Measurements from ENCODE around the gene IMPDH1. TPM values are rescaled to one million over a fixed set of nuclear protein-coding genes. Genes with fewer than 3 reads are reported as not detected.
A peak's percentile ranks its signal among the peaks of the same experiment; 100 is the strongest.

The IMPDH1 gene
- total and polyA plus RNA-seq, 7 donors, result 16.6 to 39.7 (median 26.0) TPM

GRCh38 chr7:128455543-128456254, 45.9 kb upstream of the IMPDH1 start, which contains the start of gene HILPDA:
HILPDA (plus strand) TSS chr7:128455878; CDS start chr7:128457269, 1,391 bp downstream.
- H3K36me3 ChIP-seq, result no peaks in the 10 kb centered on the region
- TF ChIP-seq CTCF (IDR thresholded peaks at IDR 0.05), result no peak
- peak; percentile 81 to 92 (median 91) for TF ChIP-seq POLR2AphosphoS5 (IDR thresholded peaks at IDR 0.05)
- TF ChIP-seq POLR2A (IDR thresholded peaks at IDR 0.05), result peak; percentile 59 to 73
- peak in 3 of 4 donors; percentile 7 to 80 (median 13) for TF ChIP-seq EP300 (IDR thresholded peaks at IDR 0.05)
- peaks cover 0 to 45% (median 39%) of the 10 kb centered on the region in 4 donors for H3K4me1 ChIP-seq
- H3K4me3 ChIP-seq, result peak within 1 kb of the TSS; percentile 64 to 92 (median 83)
- WGBS, 2 donors, result 0% methylated on average over 64 of the region's 64 CpGs
- DNase-seq, result peak; percentile 97
- no peaks in the 10 kb centered on the region for H3K9me3 ChIP-seq
- no peaks in the 10 kb centered on the region for H3K27me3 ChIP-seq
- intact Hi-C loops (cut with DNase I), result loop anchor here (2.0 kb wide), 1 partner anchor 49 kb away; no protein-coding TSS in a partner anchor
- H3K27ac ChIP-seq, result peak within 1 kb of the TSS; percentile 87 to 94 (median 91)

GRCh38 chr7:128454808-128455542, 45.2 kb upstream of the IMPDH1 start:
- peak overlapping the region; percentile 17 to 92 (median 78) for H3K4me3 ChIP-seq
- intact Hi-C loops (cut with DNase I), result no loop called here
- peak overlapping the region; percentile 87 to 94 (median 91) for H3K27ac ChIP-seq
- H3K4me1 ChIP-seq, result peaks cover 0 to 45% (median 39%) of the 10 kb centered on the region in 4 donors
- WGBS, 2 donors, result 53 to 56% methylated on average over 25 of the region's 25 CpGs
- DNase-seq, result no peak
- peak in 1 of 4 experiments; percentile 36 for TF ChIP-seq CTCF (IDR thresholded peaks at IDR 0.05)
- no peak for TF ChIP-seq POLR2AphosphoS5 (IDR thresholded peaks at IDR 0.05)
- TF ChIP-seq EP300 (IDR thresholded peaks at IDR 0.05), result no peak
- no peaks in the 10 kb centered on the region for H3K9me3 ChIP-seq
- no peaks in the 10 kb centered on the region for H3K27me3 ChIP-seq
- H3K36me3 ChIP-seq, result no peaks in the 10 kb centered on the region

GRCh38 chr7:128453836-128454804, 44.3 kb upstream of the IMPDH1 start:
- 67 to 77% methylated on average over 23 of the region's 23 CpGs for WGBS, 2 donors
- H3K4me1 ChIP-seq, result peaks cover 0 to 44% (median 36%) of the 10 kb centered on the region in 4 donors
- H3K4me3 ChIP-seq, result peak overlapping the region in 3 of 4 donors; percentile 1 to 91 (median 64)
- no peaks in the 10 kb centered on the region for H3K36me3 ChIP-seq
- intact Hi-C loops (cut with DNase I), result no loop called here
- no peaks in the 10 kb centered on the region for H3K9me3 ChIP-seq
- peak; percentile 97 for DNase-seq
- peak in 3 of 4 donors; percentile 51 to 89 (median 78) for TF ChIP-seq EP300 (IDR thresholded peaks at IDR 0.05)
- peak in 1 of 2 donors; percentile 24 for TF ChIP-seq POLR2A (IDR thresholded peaks at IDR 0.05)
- no peak for TF ChIP-seq CTCF (IDR thresholded peaks at IDR 0.05)
- TF ChIP-seq POLR2AphosphoS5 (IDR thresholded peaks at IDR 0.05), result peak; percentile 50 to 92 (median 71)
- H3K27me3 ChIP-seq, result no peaks in the 10 kb centered on the region
- H3K27ac ChIP-seq, result peak overlapping the region; percentile 87 to 94 (median 91)

- TF ChIP-seq EP300 (IDR thresholded peaks at IDR 0.05), result no peak
- no peak for TF ChIP-seq CTCF (IDR thresholded peaks at IDR 0.05)
- no peak for TF ChIP-seq POLR2AphosphoS5 (IDR thresholded peaks at IDR 0.05)
- TF ChIP-seq POLR2A (IDR thresholded peaks at IDR 0.05), result no peak
- 82 to 84% methylated on average over 1 of the region's 1 CpG for WGBS, 2 donors
- Histone ChIP-seq H3K36me3 (no peaks in the 10 kb centered on the region), H3K27me3 (no peaks in the 10 kb centered on the region), H3K9me3 (no peaks in the 10 kb centered on the region), H3K27ac (peak overlapping the region in 1 of 4 donors; percentile 91), H3K4me1 (peaks cover 0 to 37% (median 33%) of the 10 kb centered on the region in 4 donors), H3K4me3 (no peak overlapping the region)
- DNase-seq, result no peak
- intact Hi-C loops (cut with DNase I), result no loop called here
Observed at GRCh38 chr7:128452552-128452951, 42.8 kb upstream of the IMPDH1 start.

All from sigmoid colon (tissue), 7 donors.